ENCODE measurements around the gene BAZ1A. TPM values are rescaled to one million over a fixed set of nuclear protein-coding genes. Genes with fewer than 3 reads are reported as not detected.

Gene BAZ1A
- total and polyA plus RNA-seq, 10 of the 15 experiments (the other 5 are each of a cell fraction or from before 2014, with no cell fraction given), result 34.3 to 96.5 (median 50.7) TPM

DNA sequence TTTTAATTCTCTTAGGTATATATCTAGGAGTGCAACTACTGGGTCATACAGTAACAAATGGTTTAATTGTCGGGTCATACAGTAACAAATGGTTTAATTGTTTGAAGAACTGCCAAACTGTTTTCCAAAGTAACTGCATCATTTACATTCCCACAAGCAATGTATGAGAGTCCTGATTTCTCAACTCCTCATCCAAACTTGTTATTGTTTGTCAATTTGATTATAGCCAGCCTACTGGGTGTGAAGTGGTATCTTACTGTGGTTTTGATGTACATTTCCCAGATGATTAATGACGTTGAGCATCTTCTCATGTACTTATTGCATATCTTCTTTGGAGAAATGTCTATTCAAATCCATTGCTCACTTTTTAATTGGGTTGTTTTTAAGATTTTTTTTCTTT is 93.1 kb downstream of the BAZ1A start:
- intact Hi-C loops (cut with micrococcal nuclease; ENCODE audit: unreplicated experiment), result loop anchor here (10.0 kb wide), 1 partner anchor 643 kb away; no protein-coding TSS in a partner anchor
- ChIA-PET CTCF (no interaction called here), POLR2A (no interaction called here), RAD21 (ENCODE audit: unreplicated experiment) (no interaction called here), SMC1A (ENCODE audit: uncharacterized antibody, unreplicated experiment) (no interaction called here)
- no peak overlapping the region for H3K4me2 ChIP-seq (ENCODE audit: control insufficient read depth, insufficient read depth)
- no TSS peak for BruUV-seq (replicated peaks)
- no peaks in the 10 kb centered on the region for H4K20me1 ChIP-seq (ENCODE audit: control insufficient read depth, insufficient read depth)
- H2AFZ ChIP-seq (ENCODE audit: control insufficient read depth, low read depth, low read length), result no peak overlapping the region
- H3K79me2 ChIP-seq (ENCODE audit: control insufficient read depth, insufficient read depth, low read length), result no peaks in the 10 kb centered on the region
- H3K9ac ChIP-seq (ENCODE audit: control insufficient read depth, insufficient read depth, low read length), result no peak overlapping the region
- H3K4me3 ChIP-seq, result no peak overlapping the region
- no peaks in the 10 kb centered on the region for H3K9me3 ChIP-seq (replicated peaks; ENCODE audit: control insufficient read depth, insufficient read depth, low read length)
- FAIRE-seq (no peak), DNase-seq (ENCODE audit: low read depth, low spot score) (no peak), ATAC-seq (no peak)
- no peak for TF ChIP-seq SIX5 (IDR thresholded peaks at IDR 0.05; ENCODE audit: low read depth, low read length, severe bottlenecking)
- in situ Hi-C loops (cut with MboI), result no loop called here
- H3K36me3 ChIP-seq (ENCODE audit: control insufficient read depth in 2 of 2, insufficient read depth in 2 of 2, low read length in 1 of 2), result peaks cover 2 to 23% of the 10 kb centered on the region in 2 experiments
- 91% methylated on average over 2 of the region's 2 CpGs for WGBS (ENCODE audit: insufficient coverage, insufficient replicate concordance, low lambda C conversion rate, missing lambda C conversion rate)
- H3K27me3 ChIP-seq (replicated peaks in 1 of 2; ENCODE audit: control insufficient read depth in 2 of 2, insufficient read depth in 2 of 2, low read length in 1 of 2), result no peaks in the 10 kb centered on the region
- peaks cover 10% of the 10 kb centered on the region; the same call in 1 of the 2 replicates for H3K4me1 ChIP-seq (ENCODE audit: control insufficient read depth, insufficient read depth, low read length)
- H3K27ac ChIP-seq (ENCODE audit: control insufficient read depth, insufficient read depth), result no peak overlapping the region

- Histone ChIP-seq H3K27me3 (replicated peaks in 1 of 2; ENCODE audit: control insufficient read depth in 2 of 2, insufficient read depth in 2 of 2, low read length in 1 of 2) (no peaks in the 10 kb centered on the region), H3K4me1 (ENCODE audit: control insufficient read depth, insufficient read depth, low read length) (peaks cover 10% of the 10 kb centered on the region; the same call in 1 of the 2 replicates), H3K36me3 (ENCODE audit: control insufficient read depth in 2 of 2, insufficient read depth in 2 of 2, low read length in 1 of 2) (peaks cover 2 to 29% of the 10 kb centered on the region in 2 experiments), H3K79me2 (ENCODE audit: control insufficient read depth, insufficient read depth, low read length) (no peaks in the 10 kb centered on the region), H3K9ac (ENCODE audit: control insufficient read depth, insufficient read depth, low read length) (no peak overlapping the region), H3K27ac (ENCODE audit: control insufficient read depth, insufficient read depth) (no peak overlapping the region), H2AFZ (ENCODE audit: control insufficient read depth, low read depth, low read length) (no peak overlapping the region), H4K20me1 (ENCODE audit: control insufficient read depth, insufficient read depth) (no peaks in the 10 kb centered on the region), H3K4me2 (ENCODE audit: control insufficient read depth, insufficient read depth) (no peak overlapping the region), H3K9me3 (replicated peaks; ENCODE audit: control insufficient read depth, insufficient read depth, low read length) (no peaks in the 10 kb centered on the region), H3K4me3 (no peak overlapping the region)
- WGBS (ENCODE audit: insufficient coverage, insufficient replicate concordance, low lambda C conversion rate, missing lambda C conversion rate), result 60% methylated on average over 1 of the region's 1 CpG
- peak; percentile 61 for ATAC-seq
- in situ Hi-C loops (cut with MboI), result no loop called here
- ChIA-PET POLR2A (interaction anchor here (1.0 kb wide), 1 partner anchor 71 kb away, joined by 3 read pairs; no protein-coding TSS in a partner anchor), SMC1A (ENCODE audit: uncharacterized antibody, unreplicated experiment) (no interaction called here), RAD21 (ENCODE audit: unreplicated experiment) (no interaction called here), CTCF (interaction anchor here (0.7 kb wide), 1 partner anchor 15 kb away, joined by 3 read pairs; no protein-coding TSS in a partner anchor)
- intact Hi-C loops (cut with micrococcal nuclease; ENCODE audit: unreplicated experiment), result loop anchor here (10.0 kb wide), 1 partner anchor 644 kb away; no protein-coding TSS in a partner anchor
- peak; percentile 4 for DNase-seq (ENCODE audit: low read depth, low spot score)
- TF ChIP-seq EED (IDR thresholded peaks at IDR 0.05; ENCODE audit: low read depth), result no peak
- 0 out of 4 replicates have a peak, but pooled peaks of 1 of the 2 experiments have one; percentile 12 for TF ChIP-seq IKZF2 (IDR thresholded peaks at IDR 0.05)
- TF ChIP-seq SPI1 (IDR thresholded peaks at IDR 0.05; ENCODE audit: borderline replicate concordance, insufficient read depth, low read depth, low read length), result peak; percentile 81
- no TSS peak for BruUV-seq (replicated peaks)
- FAIRE-seq, result no peak
These were observed 93.9 kb downstream of the BAZ1A start for GRCh38 chr14:34781242-34781641.

All from GM12878 (cell line).